Astrocyte of the spinal cord (primary cell): ENCODE measurements around the gene GMEB2.

Experiments
- DNase-seq: peaks from one replicate; pipeline ENCODE4 v3.0.0; 2011; ENCODE audit warnings: low read depth, low spot score
- H3K4me3 ChIP-seq: 2 replicates; pipeline ENCODE4 v1.5.1; 2011; ENCODE audit warnings: low read depth, mild to moderate bottlenecking, low read length, moderate library complexity
- CTCF ChIP-seq: IDR thresholded peaks from 2 replicates; pipeline ENCODE4 v1.5.1; 2012; ENCODE audit warnings: low read depth, mild to moderate bottlenecking, low read length, inconsistent platforms
- in situ Hi-C: cut with HindIII; loops from 2 replicates; pipeline ENCODE4 v1.10.0; 2017; ENCODE audit warnings: low sequenced_read_pairs

The GMEB2 gene

GRCh38 chr20:63598479-63599395, 28.2 kb downstream of the GMEB2 start:
- DNase-seq: no peak
- no peak for TF ChIP-seq CTCF
- H3K4me3 ChIP-seq: no peak overlapping the region
- in situ Hi-C loops: no loop called here

GRCh38 chr20:63597651-63598478, 29.0 kb downstream of the GMEB2 start:
- DNase-seq: no peak
- in situ Hi-C loops: no loop called here
- TF ChIP-seq CTCF: no peak

DNA sequence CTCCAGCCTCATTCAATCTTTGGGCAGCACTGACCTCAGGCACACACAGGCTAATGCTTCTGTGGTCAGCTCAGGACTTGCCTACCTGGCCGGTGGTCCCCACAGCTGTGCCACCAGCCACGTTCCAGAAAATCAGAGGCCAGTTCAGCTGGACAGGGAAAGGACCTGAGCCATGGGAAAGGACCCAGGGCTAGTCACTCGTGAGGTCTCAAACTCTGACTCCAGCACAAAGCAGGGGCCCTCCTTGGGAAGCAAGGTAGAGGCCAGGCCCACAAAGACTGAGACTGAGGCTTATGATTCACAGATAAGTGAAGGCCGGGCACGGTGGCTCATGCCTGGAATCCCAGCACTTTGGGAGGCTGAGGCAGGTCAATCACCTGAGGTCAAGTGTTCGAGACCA, 30.5 kb downstream of the GMEB2 start:
- H3K4me3 ChIP-seq: no peak overlapping the region
- DNase-seq: no peak
- TF ChIP-seq CTCF: no peak
- in situ Hi-C loops: no loop called here

More at GRCh38 chr20:63597651-63598478, 29.0 kb downstream of the GMEB2 start:
- no peak overlapping the region for H3K4me3 ChIP-seq

- TF ChIP-seq CTCF: no peak
- no peak for DNase-seq
- in situ Hi-C loops: no loop called here
- no peak overlapping the region for H3K4me3 ChIP-seq
Observed at GRCh38 chr20:63595416-63596127, 31.3 kb downstream of the GMEB2 start.

- no peak overlapping the region for H3K4me3 ChIP-seq
- DNase-seq: peak; percentile 61
- in situ Hi-C loops: no loop called here
- no peak for TF ChIP-seq CTCF
Observed at GRCh38 chr20:63594043-63594561, 32.8 kb downstream of the GMEB2 start.

GRCh38 chr20:63592661-63593060, 34.2 kb downstream of the GMEB2 start:
- in situ Hi-C loops: no loop called here
- no peak for TF ChIP-seq CTCF
- no peak for DNase-seq
- H3K4me3 ChIP-seq: no peak overlapping the region
